Measurements from ENCODE around the gene ZCCHC7.

The ZCCHC7 gene

GRCh38 chr9:37377688-37378612, 257.6 kb downstream of the ZCCHC7 start:
- H3K27ac ChIP-seq (ENCODE audit: low read length): peak overlapping the region; percentile 96
- peaks cover 9% of the 10 kb centered on the region for H3K36me3 ChIP-seq (replicated peaks; ENCODE audit: low read depth, low read length)
- no peak for TF ChIP-seq EZH2phosphoT487 (IDR thresholded peaks at IDR 0.05; ENCODE audit: low read depth)
- no peak for TF ChIP-seq CTCF (IDR thresholded peaks at IDR 0.05; ENCODE audit: low read depth, low read length)
- H2AFZ ChIP-seq (ENCODE audit: low read depth, low read length): no peak overlapping the region
- H3K79me2 ChIP-seq (ENCODE audit: low read length): peaks cover 4% of the 10 kb centered on the region; the same call in 1 of the 2 replicates
- no peaks in the 10 kb centered on the region for H4K20me1 ChIP-seq (ENCODE audit: insufficient read depth, low read length)
- no peaks in the 10 kb centered on the region for H3K27me3 ChIP-seq (ENCODE audit: low read depth, low read length)
- peak overlapping the region; percentile 70 for H3K4me2 ChIP-seq (ENCODE audit: low read length)
- H3K9me3 ChIP-seq (ENCODE audit: insufficient read depth, low read length): no peaks in the 10 kb centered on the region
- peak overlapping the region; percentile 54 for H3K4me3 ChIP-seq (ENCODE audit: low read length)
- H3K9ac ChIP-seq (ENCODE audit: low read length): peak overlapping the region; percentile 93
- peaks cover 94% of the 10 kb centered on the region for H3K4me1 ChIP-seq (ENCODE audit: low read length)

GRCh38 chr9:37378613-37379004, 258.2 kb downstream of the ZCCHC7 start:
- TF ChIP-seq CTCF (IDR thresholded peaks at IDR 0.05; ENCODE audit: low read depth, low read length): no peak
- Histone ChIP-seq H3K4me3 (ENCODE audit: low read length) (peak overlapping the region; percentile 54), H3K36me3 (replicated peaks; ENCODE audit: low read depth, low read length) (peaks cover 9% of the 10 kb centered on the region), H3K79me2 (ENCODE audit: low read length) (no peaks in the 10 kb centered on the region; the same call in 1 of the 2 replicates), H3K9ac (ENCODE audit: low read length) (peak overlapping the region; percentile 85), H3K4me1 (ENCODE audit: low read length) (peaks cover 94% of the 10 kb centered on the region), H3K27ac (ENCODE audit: low read length) (peak overlapping the region; percentile 96), H2AFZ (ENCODE audit: low read depth, low read length) (no peak overlapping the region), H4K20me1 (ENCODE audit: insufficient read depth, low read length) (no peaks in the 10 kb centered on the region), H3K27me3 (ENCODE audit: low read depth, low read length) (no peaks in the 10 kb centered on the region), H3K4me2 (ENCODE audit: low read length) (peak overlapping the region; percentile 70), H3K9me3 (ENCODE audit: insufficient read depth, low read length) (no peaks in the 10 kb centered on the region)

- Histone ChIP-seq H4K20me1 (ENCODE audit: insufficient read depth, low read length) (no peaks in the 10 kb centered on the region), H3K4me2 (ENCODE audit: low read length) (peak overlapping the region; percentile 25; the same call in 1 of the 2 replicates), H3K9ac (ENCODE audit: low read length) (peak overlapping the region; percentile 86), H3K27me3 (ENCODE audit: low read depth, low read length) (no peaks in the 10 kb centered on the region), H3K79me2 (ENCODE audit: low read length) (no peaks in the 10 kb centered on the region), H3K9me3 (ENCODE audit: insufficient read depth, low read length) (no peaks in the 10 kb centered on the region), H3K4me1 (ENCODE audit: low read length) (peaks cover 94% of the 10 kb centered on the region), H2AFZ (ENCODE audit: low read depth, low read length) (no peak overlapping the region), H3K4me3 (ENCODE audit: low read length) (no peak overlapping the region), H3K27ac (ENCODE audit: low read length) (peak overlapping the region; percentile 96), H3K36me3 (replicated peaks; ENCODE audit: low read depth, low read length) (peaks cover 9% of the 10 kb centered on the region)
- no peak for TF ChIP-seq EZH2phosphoT487 (IDR thresholded peaks at IDR 0.05; ENCODE audit: low read depth)
- TF ChIP-seq CTCF (IDR thresholded peaks at IDR 0.05; ENCODE audit: low read depth, low read length): no peak
Measured at GRCh38 chr9:37379835-37380234, 259.5 kb downstream of the ZCCHC7 start.

- Histone ChIP-seq H4K20me1 (ENCODE audit: insufficient read depth, low read length) (no peaks in the 10 kb centered on the region), H3K4me2 (ENCODE audit: low read length) (peak overlapping the region; percentile 10; the same call in 1 of the 2 replicates), H3K27me3 (ENCODE audit: low read depth, low read length) (no peaks in the 10 kb centered on the region), H3K36me3 (replicated peaks; ENCODE audit: low read depth, low read length) (peaks cover 9% of the 10 kb centered on the region), H3K4me1 (ENCODE audit: low read length) (peaks cover 92% of the 10 kb centered on the region), H3K27ac (ENCODE audit: low read length) (peak overlapping the region; percentile 96), H3K9ac (ENCODE audit: low read length) (peak overlapping the region; percentile 86), H3K9me3 (ENCODE audit: insufficient read depth, low read length) (no peaks in the 10 kb centered on the region), H3K79me2 (ENCODE audit: low read length) (no peaks in the 10 kb centered on the region), H3K4me3 (ENCODE audit: low read length) (no peak overlapping the region), H2AFZ (ENCODE audit: low read depth, low read length) (no peak overlapping the region)
- TF ChIP-seq EZH2phosphoT487 (IDR thresholded peaks at IDR 0.05; ENCODE audit: low read depth): no peak
- TF ChIP-seq CTCF (IDR thresholded peaks at IDR 0.05; ENCODE audit: low read depth, low read length): 0 out of 2 replicates have a peak, but pooled peaks have one; percentile 10
Measured at GRCh38 chr9:37380570-37380969, 260.2 kb downstream of the ZCCHC7 start.

Measured in OCI-LY3 (cell line).